Activated B cell treated with CpG ODN at 0.5 μM for 24 hours (primary cell): ENCODE data around the gene CAPZA2. TPM values are rescaled to one million over a fixed set of nuclear protein-coding genes. Genes with fewer than 3 reads are reported as not detected.

Experiments used
- ATAC-seq: fragments of 200-7000 bp; cut with Tn5 transposase; one replicate; pipeline ENCODE4 v1.10.0; 2021; ENCODE audit warnings: low read depth, mild to moderate bottlenecking, moderate library complexity
- CTCF ChIA-PET: fragments of 350-600 bp; sonication (Branson Sonifier 250); formaldehyde crosslinking; loops from one replicate; lab custom pipeline; 2021; ENCODE audit warnings: antibody characterized with exemption; lab: Charles Lee
- POLR2A ChIA-PET: fragments of 350-600 bp; sonication (Branson Sonifier 250); formaldehyde crosslinking; loops from one replicate; lab custom pipeline; 2021; ENCODE audit warnings: antibody characterized with exemption; lab: Charles Lee
- DNase-seq: peaks from one replicate; pipeline ENCODE4 v3.0.0; 2022
- H3K27ac Mint-ChIP-seq: one replicate; pipeline ENCODE4 v1.8.0; 2020; ENCODE audit warnings: mixed read lengths
- H3K27me3 Mint-ChIP-seq: one replicate; pipeline ENCODE4 v1.8.0; 2021; ENCODE audit warnings: mixed read lengths
- H3K36me3 Mint-ChIP-seq: one replicate; pipeline ENCODE4 v1.8.0; 2021; ENCODE audit warnings: low read depth, mixed read lengths
- H3K4me1 Mint-ChIP-seq: one replicate; pipeline ENCODE4 v1.8.0; 2021; ENCODE audit warnings: mixed read lengths
- H3K4me3 Mint-ChIP-seq: one replicate; pipeline ENCODE4 v1.8.0; 2020; ENCODE audit warnings: mild to moderate bottlenecking, mixed read lengths
- H3K9me3 Mint-ChIP-seq: one replicate; pipeline ENCODE4 v1.8.0; 2020; ENCODE audit warnings: mixed read lengths
- CTCF ChIP-seq: fragments of 200-600 bp; IDR thresholded peaks from one replicate; pipeline ENCODE4 v1.8.0; 2022; ENCODE audit warnings: antibody characterized with exemption, mild to moderate bottlenecking
- intact Hi-C: fragments of 100-400 bp; cut with micrococcal nuclease; formaldehyde crosslinking; loops from one replicate; pipeline ENCODE4 v1.15.1; 2024
- total RNA-seq: library from RNA; stranded (reverse); gene quantifications from 2 replicates; pipeline ENCODE4 v1.2.3, GENCODE V29; 2022

The CAPZA2 gene
- total RNA-seq, 1 donor from 2014 or later, result 110 TPM

GRCh38 chr7:116863936-116864500, 1.6 kb downstream of the CAPZA2 start:
- no peak for TF ChIP-seq CTCF
- H3K4me3 Mint-ChIP-seq, result peak overlapping the region; percentile 98
- H3K9me3 Mint-ChIP-seq, result no peaks in the 10 kb centered on the region
- H3K27ac Mint-ChIP-seq, result no peak overlapping the region
- ChIA-PET CTCF (interaction anchor here (0.7 kb wide), 1 partner anchor 24 kb away, joined by 3 read pairs; no protein-coding TSS in a partner anchor), POLR2A (no interaction called here)
- H3K27me3 Mint-ChIP-seq, result peaks cover 1% of the 10 kb centered on the region
- peaks cover 12% of the 10 kb centered on the region for H3K36me3 Mint-ChIP-seq
- peaks cover 47% of the 10 kb centered on the region for H3K4me1 Mint-ChIP-seq
- DNase-seq, result no peak
- intact Hi-C loops, result loop anchor here (2.0 to 10.0 kb wide), 3 partner anchors 337 to 1929 kb away; partner anchors contain the start of gene CAV1
- ATAC-seq, result no peak

DNA sequence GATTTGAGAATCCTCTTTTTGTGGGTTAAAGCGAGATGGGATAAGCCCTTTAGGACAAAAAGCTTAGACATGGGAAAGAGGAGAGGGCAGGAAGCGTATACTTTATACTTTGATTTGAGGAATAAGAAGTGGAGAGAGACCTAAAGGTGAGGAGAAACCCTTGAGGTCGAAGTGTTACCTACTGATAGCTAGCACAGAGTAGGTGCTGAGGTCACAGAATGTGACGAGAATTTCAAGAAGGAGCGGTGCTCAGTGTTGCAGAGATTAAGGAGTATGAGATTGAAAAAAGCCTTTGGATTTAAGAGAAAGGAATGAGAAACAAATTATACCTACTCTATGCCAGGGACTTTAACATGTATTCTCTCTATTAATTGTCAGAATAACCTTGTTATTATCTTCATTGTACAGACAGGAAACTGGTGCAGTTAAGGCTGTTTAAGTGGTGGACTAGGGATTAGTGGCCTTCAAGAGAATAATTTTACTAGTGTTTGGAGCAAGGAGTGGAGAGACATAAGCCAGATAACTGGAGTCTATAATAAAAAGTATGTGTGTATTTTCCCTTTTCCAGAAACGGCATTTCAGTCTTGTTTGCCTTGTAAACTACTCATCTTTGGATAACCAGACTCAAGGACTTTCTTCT, 8.8 kb downstream of the CAPZA2 start:
- TF ChIP-seq CTCF, result no peak
- H3K36me3 Mint-ChIP-seq, result peaks cover 30% of the 10 kb centered on the region
- ATAC-seq (no peak), DNase-seq (no peak)
- intact Hi-C loops, result no loop called here
- CTCF ChIA-PET, result no interaction called here
- no peaks in the 10 kb centered on the region for H3K9me3 Mint-ChIP-seq
- peaks cover 75% of the 10 kb centered on the region for H3K4me1 Mint-ChIP-seq
- POLR2A ChIA-PET, result no interaction called here
- no peak overlapping the region for H3K4me3 Mint-ChIP-seq
- no peaks in the 10 kb centered on the region for H3K27me3 Mint-ChIP-seq
- H3K27ac Mint-ChIP-seq, result no peak overlapping the region

- Mint-ChIP-seq H3K4me1 (peaks cover 68% of the 10 kb centered on the region), H3K27ac (no peak overlapping the region), H3K36me3 (peaks cover 28% of the 10 kb centered on the region), H3K27me3 (no peaks in the 10 kb centered on the region), H3K9me3 (no peaks in the 10 kb centered on the region), H3K4me3 (no peak overlapping the region)
- ChIA-PET CTCF (no interaction called here), POLR2A (no interaction called here)
- intact Hi-C loops, result no loop called here
- DNase-seq, result no peak
- no peak for TF ChIP-seq CTCF
- ATAC-seq, result no peak
These were observed 9.6 kb downstream of the CAPZA2 start for GRCh38 chr7:116872026-116872425.

DNA sequence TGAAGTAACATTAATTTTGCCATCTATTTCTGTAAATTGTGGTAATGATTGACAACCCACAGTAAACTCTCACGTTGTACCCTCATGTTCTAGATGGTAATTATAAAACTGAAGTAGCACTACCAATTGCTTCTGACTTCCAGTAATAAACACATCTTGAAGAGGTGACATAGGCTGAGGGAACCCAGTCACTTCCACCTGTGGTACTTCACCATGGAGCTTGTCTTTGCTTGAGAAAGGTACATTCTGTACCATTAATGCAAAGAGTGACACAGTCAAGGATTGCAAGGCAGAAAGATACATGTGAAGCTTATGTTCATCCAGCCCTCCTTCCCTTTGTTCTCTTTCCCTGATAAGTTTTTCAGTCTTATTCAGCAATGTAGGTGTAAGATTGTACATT, 11.2 kb downstream of the CAPZA2 start:
- Mint-ChIP-seq H3K4me1 (peaks cover 59% of the 10 kb centered on the region), H3K36me3 (peaks cover 25% of the 10 kb centered on the region), H3K4me3 (no peak overlapping the region), H3K27ac (peak overlapping the region; percentile 38), H3K9me3 (no peaks in the 10 kb centered on the region), H3K27me3 (no peaks in the 10 kb centered on the region)
- POLR2A ChIA-PET, result no interaction called here
- CTCF ChIA-PET, result interaction anchor here (0.6 to 1.3 kb wide), 2 partner anchors 162 to 283 kb away, joined by 3 read pairs; no protein-coding TSS in a partner anchor
- intact Hi-C loops, result no loop called here
- no peak for ATAC-seq
- TF ChIP-seq CTCF, result no peak
- DNase-seq, result no peak

DNA sequence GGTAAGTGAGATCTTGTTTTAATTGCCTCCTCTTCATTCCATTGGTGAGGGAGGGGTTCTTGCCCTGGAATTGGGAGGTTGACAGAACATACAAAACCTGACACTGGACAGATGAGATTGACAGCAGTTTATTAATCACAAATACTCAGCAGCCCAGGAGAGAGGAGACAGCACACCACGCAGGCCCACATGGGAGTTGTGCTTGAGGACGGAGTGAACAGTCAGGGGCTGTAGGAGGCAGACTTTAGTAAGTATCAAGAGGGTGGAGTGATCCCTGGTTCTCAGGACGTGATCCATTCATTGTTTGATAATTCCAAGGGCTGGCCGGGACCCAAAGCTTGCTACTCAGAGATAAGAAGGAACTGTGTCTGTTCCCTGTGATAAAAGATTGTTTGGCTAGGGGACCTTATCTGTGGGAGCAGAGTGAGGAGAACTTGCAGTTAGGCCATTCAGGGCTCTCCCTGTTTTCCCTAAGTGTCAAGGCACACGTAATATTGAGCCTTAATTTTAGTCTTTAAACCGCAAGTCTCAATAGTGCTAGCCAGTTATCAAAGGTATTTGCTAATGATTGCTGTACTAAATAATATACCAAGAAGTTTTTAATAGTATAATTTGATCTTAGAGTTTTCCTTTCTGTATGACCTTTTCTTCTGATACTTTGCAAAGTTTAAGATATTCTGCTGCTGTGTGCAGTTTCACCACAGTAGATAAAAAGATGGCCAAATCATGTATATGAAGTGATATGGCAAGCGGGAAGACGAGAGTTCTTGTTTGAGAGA, 14.5 kb downstream of the CAPZA2 start:
- DNase-seq, result no peak
- ATAC-seq, result no peak
- no peaks in the 10 kb centered on the region for H3K9me3 Mint-ChIP-seq
- ChIA-PET CTCF (no interaction called here), POLR2A (no interaction called here)
- H3K4me3 Mint-ChIP-seq, result no peak overlapping the region
- peaks cover 39% of the 10 kb centered on the region for H3K4me1 Mint-ChIP-seq
- no peak for TF ChIP-seq CTCF
- H3K27me3 Mint-ChIP-seq, result no peaks in the 10 kb centered on the region
- H3K36me3 Mint-ChIP-seq, result peaks cover 29% of the 10 kb centered on the region
- intact Hi-C loops, result no loop called here
- H3K27ac Mint-ChIP-seq, result no peak overlapping the region
